ENCODE results near the gene FPGT.

GRCh38 chr1:74236440-74236839 is 38.4 kb downstream of the FPGT start:
- TF ChIP-seq ZNF202 (tag by site-specific recombination; IDR thresholded peaks at IDR 0.05; ENCODE audit: borderline replicate concordance) = no peak
- no peak for TF ChIP-seq TCF7L2 (IDR thresholded peaks at IDR 0.05; ENCODE audit: borderline replicate concordance, low read depth, low read length)
- TF ChIP-seq ZNF19 (tag by site-specific recombination; IDR thresholded peaks at IDR 0.05; ENCODE audit: low read depth) = no peak
- TF ChIP-seq CTCF (tag by site-specific recombination; IDR thresholded peaks at IDR 0.05) = no peak
- TF ChIP-seq KLF16 (tag by site-specific recombination; IDR thresholded peaks at IDR 0.05) = no peak
- no peak for TF ChIP-seq ZNF311 (tag by site-specific recombination; IDR thresholded peaks at IDR 0.05; ENCODE audit: borderline replicate concordance)
- TF ChIP-seq ZNF274 (IDR thresholded peaks at IDR 0.05; ENCODE audit: low read length) = no peak
- no peak for TF ChIP-seq ZNF274 (tag by site-specific recombination; IDR thresholded peaks at IDR 0.05; ENCODE audit: borderline replicate concordance)
- TF ChIP-seq ZNF623 (tag by site-specific recombination; IDR thresholded peaks at IDR 0.05) = no peak
- no peak for TF ChIP-seq ZNF132 (tag by site-specific recombination; IDR thresholded peaks at IDR 0.05; ENCODE audit: borderline replicate concordance)
- no peak for TF ChIP-seq PATZ1 (tag by site-specific recombination; IDR thresholded peaks at IDR 0.05)
- TF ChIP-seq REST (tag by site-specific recombination; IDR thresholded peaks at IDR 0.05) = no peak
